ENCODE results near the gene TIMP2.
"Not testable (repeated sequence)": the region's sequence is repeated elsewhere in the genome, so short reads cannot be mapped to it uniquely, and the experiment has no call there.

TIMP2 gene

DNA sequence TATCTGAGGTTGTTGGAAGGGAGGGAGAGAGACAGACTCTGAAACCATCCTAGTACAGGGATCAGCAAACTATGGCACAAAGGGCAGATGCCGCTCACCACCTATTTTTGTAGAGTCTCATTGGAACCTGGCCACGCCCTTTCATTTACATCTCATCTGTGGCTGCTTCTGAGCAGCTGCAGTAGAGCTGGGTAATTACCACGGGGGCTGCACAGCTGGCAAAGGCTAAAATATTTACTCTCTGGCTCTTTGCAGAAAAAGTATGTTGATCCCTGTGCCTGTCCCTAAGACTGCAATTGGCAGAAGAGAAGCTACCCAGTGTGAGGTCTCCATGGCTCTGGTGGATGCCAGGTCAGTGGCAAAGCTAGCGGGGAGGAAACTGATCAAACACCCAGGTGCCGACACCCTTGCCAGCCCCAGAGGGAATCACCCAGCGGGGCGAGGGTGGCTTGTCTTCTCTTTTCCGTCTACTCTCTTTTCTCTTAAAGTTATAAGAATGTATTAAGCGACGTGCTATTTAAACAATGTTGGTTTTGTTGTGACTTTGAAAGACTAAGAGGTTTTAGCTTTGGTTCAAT, 36.2 kb downstream of the TIMP2 start:
- DNase-seq (ENCODE audit: low spot score) = no peak

DNA sequence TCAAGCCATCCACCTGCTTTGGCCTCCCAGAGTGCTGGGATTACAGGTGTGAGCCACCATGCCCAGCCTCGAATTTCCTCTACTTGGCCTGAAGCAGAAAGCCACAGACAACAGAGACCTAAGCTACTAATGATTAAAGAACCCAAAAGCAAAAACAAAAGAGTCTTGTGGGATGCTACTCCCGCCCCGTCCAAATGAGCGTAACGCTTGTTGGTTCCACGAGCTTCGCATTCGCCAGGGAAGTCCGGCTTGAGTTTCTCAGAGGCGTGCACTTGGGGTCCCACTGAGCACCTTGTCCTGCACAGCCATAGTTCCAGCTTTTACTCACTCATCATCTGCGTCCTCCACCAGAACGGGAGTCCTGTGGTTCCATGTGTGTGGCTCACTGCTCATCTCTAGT, 38.2 kb downstream of the TIMP2 start:
- no peak for DNase-seq (ENCODE audit: low spot score)

DNA sequence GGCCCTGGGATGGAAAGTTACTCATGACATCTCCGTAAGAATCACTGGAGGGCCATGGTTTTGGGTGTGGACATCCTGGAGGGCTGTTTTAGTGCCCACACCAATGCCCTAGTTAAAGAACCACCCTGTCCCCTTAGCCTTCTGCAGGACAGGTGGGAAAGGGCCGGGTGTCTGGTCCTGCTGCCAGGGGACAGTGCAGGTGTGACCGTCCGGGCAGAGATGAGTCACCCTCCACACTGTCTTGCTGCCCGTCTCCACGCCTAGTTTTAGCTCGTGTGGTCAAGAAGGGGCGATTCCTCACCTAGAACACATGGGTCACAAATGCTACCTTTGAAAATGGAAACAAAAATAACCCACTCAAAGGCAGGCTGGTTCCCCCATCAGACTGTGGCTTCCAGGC, 39.2 kb downstream of the TIMP2 start:
- DNase-seq (ENCODE audit: low spot score) = no peak

DNA sequence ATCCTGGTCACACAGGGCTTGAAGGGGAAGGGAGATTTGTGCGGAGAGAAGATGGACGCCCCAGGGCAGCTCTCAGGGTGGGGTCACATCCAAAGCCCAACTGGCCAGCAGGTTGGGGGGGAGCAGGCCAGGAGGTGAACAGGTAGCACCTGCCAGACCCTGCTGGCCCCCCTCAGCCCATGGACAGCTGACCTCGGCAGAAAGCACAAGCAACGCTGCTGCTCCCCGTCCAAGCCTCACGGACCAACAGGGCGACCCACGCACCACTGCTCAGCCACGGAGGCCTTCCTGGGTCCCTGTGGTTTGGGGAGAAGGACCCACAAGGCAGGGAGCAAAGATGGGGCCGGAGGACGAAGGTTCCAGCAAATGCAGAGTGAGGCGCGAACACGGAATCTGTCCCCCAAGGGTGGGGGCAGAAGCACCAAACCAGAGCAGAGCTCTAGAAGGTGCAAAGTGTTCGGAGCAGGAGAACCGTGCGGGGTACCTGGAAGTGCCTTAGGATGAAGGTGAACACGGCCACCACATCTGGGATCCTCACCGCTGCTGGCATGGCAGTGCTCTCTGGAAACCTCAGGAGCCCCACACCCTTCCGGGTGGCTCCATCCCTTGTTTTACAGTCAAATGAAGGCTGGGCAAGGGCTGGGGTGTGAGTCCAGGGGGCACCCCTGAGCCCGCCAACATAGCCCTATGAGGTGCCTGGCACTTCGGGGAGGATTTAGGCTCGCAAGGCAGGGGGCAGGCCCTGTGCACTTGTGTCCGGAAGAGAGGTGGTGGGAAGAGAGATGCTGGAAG, 40.1 kb downstream of the TIMP2 start:
- DNase-seq (ENCODE audit: low spot score) = no peak

DNA sequence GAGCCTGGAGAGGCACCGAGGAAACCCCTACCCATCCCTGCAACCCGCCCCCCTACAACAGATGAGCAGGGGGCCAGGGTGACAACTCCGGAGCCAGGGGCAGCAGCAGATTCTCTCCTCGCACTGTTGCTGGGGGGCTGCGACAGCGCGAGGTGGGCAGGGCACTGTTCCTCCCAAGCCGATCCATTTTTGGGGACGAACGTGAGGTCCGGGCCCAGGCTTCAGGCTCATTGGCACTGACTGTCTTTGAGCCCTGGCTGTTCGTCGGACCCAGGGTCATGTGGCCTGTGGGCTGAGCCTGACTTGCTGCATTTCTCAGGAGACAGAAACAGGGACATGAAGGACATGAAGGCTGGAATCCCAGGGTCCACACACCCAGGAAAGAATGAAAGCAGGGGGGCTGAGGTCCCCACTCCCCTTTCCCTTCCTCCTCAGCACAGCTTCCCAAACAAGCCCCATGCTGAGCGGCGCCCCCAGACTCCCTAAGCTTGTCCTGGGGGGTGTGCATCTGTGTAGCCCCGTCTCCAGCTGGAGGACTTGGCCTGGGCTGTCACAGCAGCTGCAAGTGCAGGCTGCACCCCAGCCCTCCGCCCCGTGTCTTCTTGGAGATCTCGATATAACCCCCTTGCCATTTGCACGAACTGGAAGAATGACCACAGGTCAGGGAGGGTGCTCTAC, 40.9 kb downstream of the TIMP2 start:
- DNase-seq (ENCODE audit: low spot score) = no peak

DNA sequence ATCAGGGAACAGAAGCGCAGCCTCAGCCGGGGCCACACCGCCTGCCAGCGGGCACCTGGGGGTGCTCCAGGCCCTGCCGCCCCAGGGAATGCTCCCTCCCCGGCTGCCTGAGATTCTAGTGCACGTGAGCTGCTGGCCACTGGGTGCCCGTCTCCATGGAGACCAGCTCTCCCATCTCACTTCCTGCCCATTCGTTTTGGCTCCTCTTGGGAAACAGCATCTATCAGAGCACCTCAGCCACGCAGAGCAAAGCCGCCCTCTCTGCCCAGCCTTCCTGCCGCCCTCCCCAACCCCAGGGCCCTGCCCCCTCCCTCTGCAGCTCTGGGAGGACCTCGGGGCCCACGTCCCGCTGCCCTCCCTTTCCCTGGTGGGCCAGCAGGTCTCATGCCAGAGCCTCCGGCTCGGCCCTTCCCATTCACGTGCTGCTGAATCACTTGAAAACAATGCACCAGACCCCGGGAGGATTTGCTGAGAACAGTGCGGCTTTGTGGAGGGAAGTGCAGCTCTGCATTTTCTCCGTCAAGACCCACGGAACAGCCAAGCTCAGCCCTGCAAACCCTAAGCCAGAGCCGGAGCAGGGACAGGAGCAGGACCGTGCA, 41.6 kb downstream of the TIMP2 start:
- DNase-seq (ENCODE audit: low spot score) = peak; percentile 47

DNA sequence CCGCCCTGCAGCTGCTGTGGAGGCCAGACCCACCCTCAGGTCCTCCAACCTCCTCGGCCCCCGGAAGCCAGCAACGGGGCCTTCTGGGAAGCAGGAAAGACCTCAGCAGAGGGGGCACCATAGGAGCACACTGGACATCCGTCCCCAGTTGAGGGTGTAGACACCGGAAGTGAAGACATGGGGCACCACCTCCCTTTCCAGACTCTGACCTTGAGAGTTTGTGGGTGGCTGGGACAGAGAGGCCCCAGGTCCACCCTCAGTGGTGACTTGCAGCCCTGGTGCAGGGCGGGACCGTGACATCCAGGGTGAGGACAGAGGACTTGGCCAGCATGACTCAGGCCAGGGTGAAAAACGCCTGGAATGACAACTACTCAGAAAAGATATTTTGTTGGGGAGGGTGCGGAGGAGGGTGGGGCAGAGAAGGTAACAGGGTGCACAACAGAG, 42.1 kb downstream of the TIMP2 start:
- no peak for DNase-seq (ENCODE audit: low spot score)

DNA sequence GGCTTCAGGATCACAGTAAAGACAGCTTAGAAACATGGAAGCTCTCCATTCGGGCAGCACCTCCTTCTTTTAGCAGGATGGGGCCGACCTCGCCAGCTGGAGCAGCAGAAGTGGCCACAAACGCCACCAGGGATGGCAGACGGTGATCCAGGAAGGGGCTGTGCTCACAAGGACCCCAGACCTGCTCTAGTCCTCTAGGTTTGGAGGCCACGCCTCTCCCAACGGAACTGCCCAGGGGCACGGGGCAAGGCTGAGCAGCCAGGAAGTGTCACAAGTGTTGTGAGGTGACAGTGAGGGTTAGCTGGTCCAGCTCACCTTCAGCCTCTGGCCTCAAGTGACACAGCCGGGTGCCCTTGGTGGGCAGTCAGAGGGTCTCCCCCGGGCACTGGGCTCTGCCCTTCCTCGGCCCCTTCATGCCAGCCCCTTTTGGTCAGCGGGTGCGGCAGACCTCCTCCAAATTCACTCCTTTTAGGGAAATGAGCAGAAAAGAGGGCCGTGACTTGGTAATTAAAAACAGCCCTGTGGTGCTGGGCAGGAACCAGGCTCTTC, 42.6 kb downstream of the TIMP2 start:
- DNase-seq (ENCODE audit: low spot score) = no peak

DNA sequence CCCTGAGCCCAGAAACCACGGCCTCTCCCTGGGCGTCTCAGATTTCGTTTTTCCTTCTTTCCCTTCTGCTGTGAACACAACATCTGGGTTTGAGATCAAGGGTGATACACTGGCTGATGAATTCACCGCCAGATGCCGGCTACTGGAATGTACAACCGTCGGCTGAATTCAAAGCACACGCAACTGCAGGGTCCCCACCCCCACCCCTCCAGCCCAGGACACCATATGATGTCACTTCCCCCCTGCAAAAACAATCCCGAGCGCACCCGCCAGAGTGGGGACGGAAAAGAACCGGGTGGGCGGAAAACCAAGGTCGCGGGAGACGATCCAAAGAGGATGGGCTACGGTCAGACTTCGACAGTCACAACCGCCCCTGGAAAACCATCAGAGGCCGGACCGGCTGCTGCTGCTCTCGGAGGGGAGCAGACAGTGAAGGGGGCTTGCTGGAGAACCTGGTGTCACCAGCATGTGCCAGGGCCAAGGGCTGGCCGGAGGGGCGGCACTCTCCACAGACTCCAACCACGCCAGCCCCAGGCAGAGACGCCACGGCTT, 45.5 kb downstream of the TIMP2 start:
- no peak for DNase-seq (ENCODE audit: low spot score)

DNA sequence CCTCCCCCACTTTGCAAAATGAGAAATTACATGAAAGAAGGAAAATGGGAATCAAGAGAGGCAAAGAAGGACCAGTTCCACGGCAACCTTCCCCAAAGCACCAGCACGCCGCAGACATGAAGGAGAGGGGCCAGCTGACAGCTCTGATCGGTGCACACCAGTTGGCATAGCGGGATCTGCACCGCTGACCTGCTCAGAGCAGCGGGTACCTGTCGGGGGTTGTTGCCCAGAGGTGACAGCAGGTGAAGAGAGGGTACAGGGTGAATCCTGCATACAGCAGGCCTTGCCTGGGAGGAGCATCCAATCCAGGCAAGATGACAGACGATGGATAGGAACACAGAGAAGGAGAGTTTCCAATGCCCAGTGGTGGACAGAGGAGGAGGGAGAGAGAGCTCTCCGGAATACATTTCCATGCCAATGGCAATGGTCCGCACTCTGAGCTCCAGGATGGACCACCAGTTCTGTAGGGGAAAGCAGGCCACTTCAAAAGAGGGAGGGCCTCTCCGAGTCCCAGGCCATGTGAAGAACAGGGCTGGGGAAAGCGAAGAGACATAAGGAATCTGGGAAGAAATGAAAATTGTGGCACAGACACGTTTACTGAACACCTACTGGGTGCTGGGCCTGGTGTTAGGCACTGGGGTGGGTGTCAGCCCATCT, 46.2 kb downstream of the TIMP2 start:
- no peak for DNase-seq (ENCODE audit: low spot score)

DNA sequence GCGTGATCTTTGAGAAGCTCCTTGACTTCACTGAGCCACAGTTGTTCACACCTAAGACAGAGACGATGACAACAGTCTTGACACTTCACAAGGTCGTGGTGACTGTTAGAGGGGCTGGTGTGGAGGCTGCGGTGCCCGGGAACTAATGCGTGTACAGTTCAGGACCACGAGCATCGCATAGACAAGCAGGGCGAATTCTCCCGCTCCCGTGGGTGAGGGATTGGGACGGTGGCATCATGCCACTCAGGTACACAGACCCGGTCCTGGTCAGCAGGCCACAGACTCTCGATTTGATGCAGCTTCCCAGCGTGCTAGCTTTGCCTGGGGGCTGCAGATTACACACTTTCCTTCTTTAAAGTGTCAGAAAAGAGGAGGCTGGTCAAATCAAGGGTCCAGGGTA, 46.9 kb downstream of the TIMP2 start:
- no peak for DNase-seq (ENCODE audit: low spot score)

DNA sequence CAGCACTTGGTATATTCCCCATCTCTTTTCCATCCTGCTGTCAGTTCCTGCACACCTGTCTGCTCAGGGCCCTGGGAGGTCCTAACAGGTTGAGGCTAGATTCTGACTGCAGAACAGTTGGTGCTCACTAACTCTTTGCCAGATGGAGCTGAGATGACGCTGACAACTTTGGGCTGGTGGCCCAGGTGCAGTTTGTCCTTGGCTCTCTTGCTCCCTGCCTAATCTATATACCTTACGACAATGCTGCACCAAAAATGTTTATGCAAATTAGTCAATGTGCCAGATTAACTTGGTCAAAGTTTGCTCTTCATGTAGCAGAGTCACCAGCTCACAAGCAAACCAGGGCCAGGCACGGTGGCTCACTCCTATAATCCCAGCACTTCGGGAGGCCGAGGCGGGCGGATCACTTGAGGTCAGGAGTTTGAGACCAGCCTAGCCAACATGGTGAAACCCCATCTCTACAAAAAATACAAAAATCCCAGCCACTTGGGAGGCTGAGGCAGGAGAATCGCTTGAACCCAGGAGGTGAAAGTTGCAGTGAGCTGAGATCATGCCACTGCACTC, 48.2 kb downstream of the TIMP2 start:
- not testable (repeated sequence) for DNase-seq (ENCODE audit: low spot score)

DNA sequence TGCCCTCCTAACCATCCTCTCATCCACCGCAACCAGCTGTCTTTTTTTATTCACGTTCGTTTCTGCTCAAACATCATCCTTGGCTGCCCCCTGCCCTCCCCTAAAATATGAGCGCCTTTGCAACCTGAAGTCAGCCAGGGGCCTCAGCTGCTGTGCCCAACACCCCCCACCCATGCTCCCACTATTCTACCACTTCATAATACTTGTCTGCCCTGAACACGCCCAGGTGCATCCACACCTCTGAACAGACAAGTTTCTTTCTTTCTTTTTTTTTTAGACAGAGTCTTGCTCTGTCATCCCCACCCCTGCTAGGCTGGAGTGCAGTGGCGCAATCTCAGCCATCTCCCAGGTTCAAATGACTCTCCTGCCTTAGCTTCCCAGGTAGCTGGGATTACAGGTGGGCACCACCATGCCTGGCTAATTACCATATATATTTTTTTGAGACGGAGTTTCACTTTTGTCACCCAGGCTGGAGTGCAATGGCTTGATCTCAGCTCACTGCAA, 49.0 kb downstream of the TIMP2 start:
- no peak for DNase-seq (ENCODE audit: low spot score)

DNA sequence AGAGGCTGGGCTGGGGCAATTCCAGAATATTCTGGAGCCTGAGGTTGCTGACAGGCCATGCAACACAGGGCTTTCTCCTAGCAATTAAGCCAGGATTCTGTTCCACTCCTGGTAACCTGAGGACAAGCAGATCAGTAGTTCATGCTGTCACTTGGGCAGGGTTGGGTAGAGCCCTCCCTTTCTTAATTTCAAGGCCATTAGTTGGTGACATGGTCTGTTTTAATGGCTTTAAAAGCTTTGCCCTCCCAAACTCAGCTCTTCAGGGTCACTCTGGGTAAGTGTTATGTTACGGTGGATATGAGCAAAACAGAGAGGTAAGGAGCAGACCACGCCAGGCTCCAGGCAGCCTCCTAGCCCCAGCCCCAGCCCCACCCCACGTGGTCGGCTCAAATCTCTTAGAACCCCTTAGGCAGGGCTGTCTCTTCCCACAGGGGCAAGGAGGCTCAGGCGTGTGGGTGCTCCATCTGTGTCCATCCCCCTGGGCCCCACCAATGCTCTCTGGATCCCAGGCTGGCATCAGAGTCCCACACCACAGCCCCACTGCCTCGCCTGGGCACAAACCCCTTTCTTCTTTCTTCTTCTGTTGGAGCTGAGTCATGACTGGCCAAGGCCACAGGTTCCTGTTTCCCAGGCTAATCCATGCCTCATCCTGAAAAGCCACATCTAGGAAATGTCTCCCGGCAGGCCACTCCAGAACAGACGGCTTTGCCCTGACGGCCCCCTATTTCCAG, 49.7 kb downstream of the TIMP2 start:
- DNase-seq (ENCODE audit: low spot score) = no peak

DNA sequence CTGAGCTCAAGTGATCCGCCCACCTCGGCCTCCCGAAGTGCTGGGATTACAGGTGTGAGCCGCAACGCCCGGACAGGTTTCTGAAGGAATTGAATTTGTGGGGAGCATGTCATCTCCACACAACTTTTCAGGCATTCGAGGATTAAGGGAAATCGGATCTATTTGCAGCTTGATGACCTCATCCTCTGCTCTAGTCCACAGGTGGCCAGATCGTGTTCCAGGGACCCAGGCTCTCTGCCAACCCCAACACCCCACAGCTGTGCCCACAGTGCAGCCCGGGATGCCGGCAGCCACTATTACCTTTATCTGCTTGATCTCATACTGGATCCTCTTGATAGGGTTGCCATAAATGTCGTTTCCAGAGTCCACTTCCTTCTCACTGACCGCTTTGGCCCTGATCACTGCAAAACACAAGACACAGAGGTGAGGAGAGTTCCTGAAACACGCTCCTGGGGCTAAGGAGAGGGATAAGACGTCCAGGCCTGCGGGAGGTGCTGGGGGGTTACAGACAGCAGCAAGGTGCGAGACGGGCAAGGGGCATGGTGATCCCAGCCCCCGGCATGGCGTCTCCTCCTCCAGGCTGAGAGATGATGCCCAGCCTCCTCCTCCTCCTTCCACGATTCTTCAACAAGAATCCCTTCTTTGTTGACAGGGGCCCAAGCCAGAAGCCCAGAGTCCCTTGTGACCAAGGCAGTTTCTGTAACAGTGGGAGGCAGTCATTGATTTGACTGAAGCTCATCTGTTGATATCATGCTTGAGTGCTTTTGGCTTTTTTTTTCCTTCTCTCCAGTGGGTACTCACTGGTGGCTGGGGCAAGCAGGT, 51.5 kb downstream of the TIMP2 start:
- DNase-seq (ENCODE audit: low spot score) = no peak

DNA sequence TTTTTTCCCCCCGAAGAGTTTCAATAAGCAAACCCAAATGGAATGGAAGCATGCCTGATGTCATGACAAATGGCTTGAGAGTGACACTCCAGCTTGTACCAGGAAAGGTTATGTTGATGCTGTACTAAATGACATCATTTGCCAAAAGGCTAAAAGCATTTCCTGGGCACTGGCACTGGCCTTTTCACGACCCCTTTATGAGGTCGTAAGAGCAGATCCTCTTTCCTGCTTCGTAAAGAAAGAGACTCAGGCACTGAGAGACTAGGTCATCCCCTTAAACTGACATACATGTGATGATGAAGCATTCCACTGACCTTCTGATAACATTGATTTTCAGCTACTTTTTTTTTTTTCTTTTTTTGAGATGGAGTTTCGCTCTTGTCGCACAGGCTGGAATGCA, 52.7 kb downstream of the TIMP2 start:
- DNase-seq (ENCODE audit: low spot score) = no peak

DNA sequence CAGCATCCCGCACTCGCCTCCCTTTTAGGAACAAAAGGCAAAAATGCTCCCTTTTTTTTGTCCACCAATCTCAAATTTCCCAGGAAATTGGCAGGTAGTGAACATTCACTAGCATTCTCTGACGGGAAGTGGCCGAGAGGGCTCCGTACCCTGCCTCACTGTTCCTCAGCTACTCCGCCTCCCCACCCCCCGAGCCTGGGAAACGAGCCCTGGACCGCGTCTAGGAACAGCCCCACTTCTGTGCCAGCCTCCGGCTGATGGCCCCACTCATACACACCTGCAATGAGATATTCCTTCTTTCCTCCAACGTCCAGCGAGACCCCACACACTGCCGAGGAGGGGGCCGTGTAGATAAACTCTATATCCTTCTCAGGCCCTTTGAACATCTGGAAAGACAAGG, 54.6 kb downstream of the TIMP2 start:
- DNase-seq (ENCODE audit: low spot score) = no peak

DNA sequence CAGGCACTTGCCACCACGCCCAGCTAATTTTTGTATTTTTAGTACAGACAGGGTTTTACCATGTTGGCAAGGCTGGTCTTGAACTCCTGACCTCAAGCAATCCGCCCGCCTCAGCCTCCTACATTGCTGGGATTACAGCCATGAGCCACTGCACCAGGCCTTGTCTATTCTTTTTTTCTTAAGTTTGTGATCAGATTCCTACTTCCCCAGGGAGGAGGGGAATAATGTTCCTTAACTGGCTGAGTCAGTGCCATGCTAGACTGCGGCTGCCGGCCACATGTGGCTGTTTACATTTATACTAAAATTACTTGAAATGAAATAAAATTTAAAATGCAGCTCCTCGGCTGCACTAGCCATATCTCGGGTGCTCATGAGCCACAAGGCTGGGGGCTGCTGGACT, 56.8 kb downstream of the TIMP2 start:
- DNase-seq (ENCODE audit: low spot score) = no peak

DNA sequence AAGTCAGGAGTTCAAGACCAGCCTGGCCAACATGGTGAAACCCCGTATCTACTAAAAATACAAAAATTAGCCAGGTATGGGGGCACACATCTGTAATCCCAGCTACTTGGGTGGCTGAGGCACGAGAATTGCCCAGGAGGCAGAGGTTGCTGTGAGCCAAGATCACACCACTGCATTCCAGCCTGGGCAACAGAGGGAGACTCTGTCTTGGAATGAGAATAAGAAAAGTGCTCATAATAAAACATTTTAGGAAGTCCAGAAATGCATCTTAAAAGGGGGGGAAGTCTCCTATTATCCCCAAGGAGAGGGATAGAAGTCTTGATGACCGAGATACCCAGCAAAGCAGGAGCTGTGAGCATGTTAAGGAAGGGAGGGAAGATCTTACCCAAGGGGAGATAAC, 58.1 kb downstream of the TIMP2 start:
- DNase-seq (ENCODE audit: low spot score) = not testable (repeated sequence)

All from HuH-7 (cell line).